Fibroblast of skin of right quadriceps (primary cell): Measurements from ENCODE around the gene MS4A6A.

ENCODE experiments used
- DNase-seq: peaks from one replicate; pipeline ENCODE4 v3.0.0-alpha.2; 2013

MS4A6A gene

GRCh38 chr11:60127311-60127811 is 55.5 kb downstream of the MS4A6A start:
- no peak for DNase-seq

- DNase-seq: no peak
These were observed 56.8 kb downstream of the MS4A6A start for GRCh38 chr11:60125956-60126585.

DNA sequence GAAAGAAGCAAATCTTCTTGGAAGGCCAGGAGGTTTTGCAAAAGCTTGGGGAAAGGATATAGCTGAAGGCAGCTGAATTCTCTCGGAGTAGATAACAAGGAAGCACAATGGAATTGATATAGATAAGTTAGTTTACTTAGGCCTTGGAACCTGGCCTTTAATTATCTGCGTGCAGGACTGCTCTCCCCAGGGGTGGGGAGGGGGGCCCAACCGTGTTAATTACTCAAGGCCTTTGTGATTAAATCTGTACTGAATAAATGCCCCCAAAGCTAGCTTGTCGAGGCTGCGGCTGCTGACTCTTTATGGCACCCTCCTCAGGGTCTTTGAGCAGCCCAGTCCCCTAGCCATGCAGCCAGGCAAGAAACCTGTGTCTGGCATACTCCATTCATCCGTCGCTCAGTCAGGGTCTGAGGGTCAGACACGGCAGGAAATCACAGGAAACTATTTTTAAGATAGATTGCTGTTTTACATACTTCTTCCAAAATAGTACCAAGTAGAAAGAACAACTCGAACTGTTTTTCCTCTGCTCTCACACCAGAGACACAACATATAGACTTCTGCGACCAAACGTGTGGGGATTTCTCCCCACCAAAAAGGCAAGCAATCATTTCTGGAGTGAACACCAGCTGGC is 58.0 kb downstream of the MS4A6A start:
- DNase-seq: no peak
